Mesothelial cell of epicardium (in vitro differentiated cells): ENCODE results near the gene RPP25. TPM values are rescaled to one million over a fixed set of nuclear protein-coding genes. Genes with fewer than 3 reads are reported as not detected.
"Not testable (repeated sequence)": the region's sequence is repeated elsewhere in the genome, so short reads cannot be mapped to it uniquely, and the experiment has no call there.

Source experiments
- DNase-seq, 2 experiments: peaks; one replicate each; pipeline ENCODE4 v3.0.0; 2021; ENCODE audit warnings: low spot score in 2 of 2; ENCODE audit not compliant: unreplicated experiment in 2 of 2
- H3K27ac Mint-ChIP-seq: 2 replicates; pipeline ENCODE4 v1.8.0; 2021; ENCODE audit warnings: mixed read lengths
- H3K27me3 Mint-ChIP-seq: 2 replicates; pipeline ENCODE4 v1.8.0; 2021; ENCODE audit warnings: low read depth, mixed read lengths
- H3K36me3 Mint-ChIP-seq: 2 replicates; pipeline ENCODE4 v1.8.0; 2021; ENCODE audit warnings: mixed read lengths
- H3K4me1 Mint-ChIP-seq: 2 replicates; pipeline ENCODE4 v1.8.0; 2021; ENCODE audit warnings: mixed read lengths
- H3K4me3 Mint-ChIP-seq: 2 replicates; pipeline ENCODE4 v1.8.0; 2021; ENCODE audit warnings: mild to moderate bottlenecking, moderate library complexity, mixed read lengths
- H3K9me3 Mint-ChIP-seq: 2 replicates; pipeline ENCODE4 v1.8.0; 2021; ENCODE audit warnings: mixed read lengths
- total RNA-seq: library from RNA; stranded (reverse); gene quantifications from 3 replicates; pipeline ENCODE4 v1.2.1, GENCODE V29; 2021
- TF ChIP-seq, protein P1 (sequence below): fragments of 200-600 bp; sonication (generic); IDR thresholded peaks from one replicate; pipeline ENCODE4 v1.5.0; 2021; ENCODE audit warnings: antibody characterized with exemption; ENCODE audit not compliant: unreplicated experiment

Gene RPP25
- total RNA-seq, 1 donor from 2014 or later: 3.8 TPM

GRCh38 chr15:74933573-74933972, 23.0 kb downstream of the RPP25 start:
- H3K36me3 Mint-ChIP-seq: peaks cover 10% of the 10 kb centered on the region
- no peak overlapping the region for H3K4me3 Mint-ChIP-seq
- H3K27me3 Mint-ChIP-seq: no peaks in the 10 kb centered on the region
- H3K9me3 Mint-ChIP-seq: no peaks in the 10 kb centered on the region
- no peak overlapping the region for H3K27ac Mint-ChIP-seq
- H3K4me1 Mint-ChIP-seq: peaks cover 13% of the 10 kb centered on the region
- DNase-seq: no peak
- TF ChIP-seq, protein P1, sequence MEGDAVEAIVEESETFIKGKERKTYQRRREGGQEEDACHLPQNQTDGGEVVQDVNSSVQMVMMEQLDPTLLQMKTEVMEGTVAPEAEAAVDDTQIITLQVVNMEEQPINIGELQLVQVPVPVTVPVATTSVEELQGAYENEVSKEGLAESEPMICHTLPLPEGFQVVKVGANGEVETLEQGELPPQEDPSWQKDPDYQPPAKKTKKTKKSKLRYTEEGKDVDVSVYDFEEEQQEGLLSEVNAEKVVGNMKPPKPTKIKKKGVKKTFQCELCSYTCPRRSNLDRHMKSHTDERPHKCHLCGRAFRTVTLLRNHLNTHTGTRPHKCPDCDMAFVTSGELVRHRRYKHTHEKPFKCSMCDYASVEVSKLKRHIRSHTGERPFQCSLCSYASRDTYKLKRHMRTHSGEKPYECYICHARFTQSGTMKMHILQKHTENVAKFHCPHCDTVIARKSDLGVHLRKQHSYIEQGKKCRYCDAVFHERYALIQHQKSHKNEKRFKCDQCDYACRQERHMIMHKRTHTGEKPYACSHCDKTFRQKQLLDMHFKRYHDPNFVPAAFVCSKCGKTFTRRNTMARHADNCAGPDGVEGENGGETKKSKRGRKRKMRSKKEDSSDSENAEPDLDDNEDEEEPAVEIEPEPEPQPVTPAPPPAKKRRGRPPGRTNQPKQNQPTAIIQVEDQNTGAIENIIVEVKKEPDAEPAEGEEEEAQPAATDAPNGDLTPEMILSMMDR: no peak

DNA sequence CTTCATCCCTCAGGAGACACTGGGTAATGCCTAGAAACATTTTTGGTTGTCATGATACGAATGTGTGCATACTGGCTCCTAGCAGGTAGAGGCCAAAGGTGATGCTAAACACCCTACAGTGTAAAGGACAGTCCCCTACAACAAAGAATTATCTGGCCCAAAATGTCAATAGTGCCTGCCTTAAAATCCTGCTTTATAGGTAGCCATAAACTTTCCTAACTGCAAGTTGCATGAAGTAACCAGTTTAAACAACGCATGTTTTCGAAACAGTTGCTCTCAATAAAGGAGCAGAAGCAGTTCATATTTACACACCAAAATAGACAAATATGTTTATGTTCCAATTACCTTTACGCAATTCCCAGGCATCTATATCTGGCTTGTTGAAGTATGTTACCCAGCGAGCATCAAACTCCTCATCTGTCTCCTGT, 27.8 kb downstream of the RPP25 start:
- Mint-ChIP-seq H3K4me3 (no peak overlapping the region), H3K27ac (no peak overlapping the region), H3K4me1 (no peaks in the 10 kb centered on the region), H3K9me3 (no peaks in the 10 kb centered on the region), H3K27me3 (no peaks in the 10 kb centered on the region), H3K36me3 (peaks cover 11% of the 10 kb centered on the region)
- no peak for DNase-seq
- TF ChIP-seq, protein P1: no peak

GRCh38 chr15:74924525-74924924, 32.0 kb downstream of the RPP25 start:
- H3K27me3 Mint-ChIP-seq: no peaks in the 10 kb centered on the region
- H3K4me1 Mint-ChIP-seq: no peaks in the 10 kb centered on the region
- no peaks in the 10 kb centered on the region for H3K9me3 Mint-ChIP-seq
- H3K36me3 Mint-ChIP-seq: peaks cover 30% of the 10 kb centered on the region
- H3K27ac Mint-ChIP-seq: no peak overlapping the region
- H3K4me3 Mint-ChIP-seq: no peak overlapping the region
- TF ChIP-seq, protein P1: no peak
- no peak for DNase-seq

- no peaks in the 10 kb centered on the region for H3K9me3 Mint-ChIP-seq
- H3K27me3 Mint-ChIP-seq: no peaks in the 10 kb centered on the region
- no peak overlapping the region for H3K4me3 Mint-ChIP-seq
- H3K27ac Mint-ChIP-seq: no peak overlapping the region
- H3K4me1 Mint-ChIP-seq: no peaks in the 10 kb centered on the region
- no peak for DNase-seq
- TF ChIP-seq, protein P1: no peak
- H3K36me3 Mint-ChIP-seq: peaks cover 41% of the 10 kb centered on the region
These were observed 36.1 kb downstream of the RPP25 start for GRCh38 chr15:74920456-74920855.

DNA sequence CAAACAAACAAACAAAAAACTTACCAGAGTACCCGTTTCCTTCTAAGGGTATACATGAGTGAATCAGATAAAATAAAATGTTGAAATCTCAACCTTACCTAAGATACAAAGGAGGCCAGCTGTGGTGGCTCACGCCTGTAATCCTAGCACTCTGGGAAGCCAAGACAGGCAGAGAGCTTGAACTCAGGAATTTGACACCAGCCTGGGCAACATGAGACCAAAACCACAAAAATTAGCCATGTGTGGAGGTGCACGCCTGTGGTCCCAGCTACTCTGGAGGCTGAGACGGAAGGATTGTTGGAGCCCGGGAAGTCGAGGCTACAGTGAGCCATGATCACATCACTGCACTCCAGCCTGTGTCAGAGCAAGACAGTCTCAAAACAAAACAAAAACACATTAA, 38.9 kb downstream of the RPP25 start:
- H3K36me3 Mint-ChIP-seq: peaks cover 42% of the 10 kb centered on the region
- no peaks in the 10 kb centered on the region for H3K4me1 Mint-ChIP-seq
- no peaks in the 10 kb centered on the region for H3K9me3 Mint-ChIP-seq
- no peak for DNase-seq
- H3K4me3 Mint-ChIP-seq: no peak overlapping the region
- TF ChIP-seq, protein P1: no peak
- H3K27ac Mint-ChIP-seq: no peak overlapping the region
- H3K27me3 Mint-ChIP-seq: no peaks in the 10 kb centered on the region

GRCh38 chr15:74913799-74914198, 42.8 kb downstream of the RPP25 start:
- not testable (repeated sequence) for H3K27me3 Mint-ChIP-seq, DNase-seq, H3K4me3 Mint-ChIP-seq, H3K9me3 Mint-ChIP-seq, H3K4me1 Mint-ChIP-seq, H3K27ac Mint-ChIP-seq
- peaks cover 26% of the 10 kb centered on the region for H3K36me3 Mint-ChIP-seq
